A673 (cell line): ENCODE measurements around the gene KIAA1328.

ENCODE experiments used
- EZH2 ChIP-seq: fragments of 200-600 bp; sonication (generic); IDR thresholded peaks from 2 replicates; pipeline ENCODE4 v1.6.1; 2017; ENCODE audit warnings: borderline replicate concordance, low read depth, mild to moderate bottlenecking, mixed read lengths, antibody characterized with exemption, low read length; ENCODE audit not compliant: poor library complexity, severe bottlenecking
- TF ChIP-seq, protein P1 (sequence below): fragments of 300-800, 200-600 bp; sonication (generic); conservative IDR thresholded peaks from 2 replicates; pipeline ENCODE4 v1.5.1; 2017; ENCODE audit warnings: low read depth, mild to moderate bottlenecking, antibody characterized with exemption, low read length, moderate library complexity, mixed read lengths

DNA sequence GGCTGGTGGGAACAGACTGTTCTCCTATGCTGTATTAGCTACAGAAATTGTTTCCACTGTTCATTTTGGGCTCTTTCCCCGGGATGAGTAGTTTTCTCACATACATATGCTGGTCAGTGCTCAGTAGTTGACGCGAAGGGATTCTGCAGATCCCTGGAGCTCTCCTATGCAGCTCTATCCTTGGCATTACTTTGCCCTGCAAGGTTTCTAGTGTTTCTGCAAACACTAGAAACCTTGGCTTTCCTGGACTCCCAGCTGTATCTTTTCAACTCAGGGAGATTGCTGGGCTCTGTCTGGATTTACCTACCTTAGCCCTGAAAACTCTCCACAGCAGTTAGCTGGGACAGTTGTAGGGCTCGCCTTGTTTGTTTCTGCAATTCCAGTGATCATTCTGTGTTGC is 10.9 kb downstream of the KIAA1328 start:
- TF ChIP-seq, protein P1, sequence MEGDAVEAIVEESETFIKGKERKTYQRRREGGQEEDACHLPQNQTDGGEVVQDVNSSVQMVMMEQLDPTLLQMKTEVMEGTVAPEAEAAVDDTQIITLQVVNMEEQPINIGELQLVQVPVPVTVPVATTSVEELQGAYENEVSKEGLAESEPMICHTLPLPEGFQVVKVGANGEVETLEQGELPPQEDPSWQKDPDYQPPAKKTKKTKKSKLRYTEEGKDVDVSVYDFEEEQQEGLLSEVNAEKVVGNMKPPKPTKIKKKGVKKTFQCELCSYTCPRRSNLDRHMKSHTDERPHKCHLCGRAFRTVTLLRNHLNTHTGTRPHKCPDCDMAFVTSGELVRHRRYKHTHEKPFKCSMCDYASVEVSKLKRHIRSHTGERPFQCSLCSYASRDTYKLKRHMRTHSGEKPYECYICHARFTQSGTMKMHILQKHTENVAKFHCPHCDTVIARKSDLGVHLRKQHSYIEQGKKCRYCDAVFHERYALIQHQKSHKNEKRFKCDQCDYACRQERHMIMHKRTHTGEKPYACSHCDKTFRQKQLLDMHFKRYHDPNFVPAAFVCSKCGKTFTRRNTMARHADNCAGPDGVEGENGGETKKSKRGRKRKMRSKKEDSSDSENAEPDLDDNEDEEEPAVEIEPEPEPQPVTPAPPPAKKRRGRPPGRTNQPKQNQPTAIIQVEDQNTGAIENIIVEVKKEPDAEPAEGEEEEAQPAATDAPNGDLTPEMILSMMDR = no peak
- TF ChIP-seq EZH2 = no peak
